GM21447 (cell line): ENCODE measurements around the gene UBE2L5.
"Not testable (repeated sequence)": the region's sequence is repeated elsewhere in the genome, so short reads cannot be mapped to it uniquely, and the experiment has no call there.

Experiments used
- ATAC-seq: cut with Tn5 transposase; IDR thresholded peaks from one replicate; pipeline ENCODE4 v1.9.1; 2021; ENCODE audit not compliant: unreplicated experiment

Gene UBE2L5

DNA sequence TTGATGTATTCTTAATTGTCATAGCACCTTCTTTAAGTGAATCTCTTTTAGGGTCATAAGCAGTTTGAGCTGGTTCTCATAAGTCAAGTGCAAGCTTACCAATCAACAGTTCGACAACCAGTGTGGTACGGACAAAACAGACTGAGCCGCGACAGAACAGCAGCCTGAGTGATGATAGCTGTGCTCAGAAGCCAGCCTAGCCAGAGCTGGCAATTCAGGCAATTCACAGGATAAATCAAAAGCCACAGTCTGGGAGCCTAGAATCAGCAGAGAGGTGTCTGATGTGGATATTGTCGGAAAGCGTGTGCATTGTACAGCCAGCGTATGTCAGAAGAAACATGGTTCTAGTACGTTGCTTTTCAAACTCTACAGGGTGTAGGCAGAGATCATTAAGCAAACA is 14.9 kb downstream of the UBE2L5 start:
- no peak for ATAC-seq

GRCh38 chr13:30438286-30438685 is 16.0 kb downstream of the UBE2L5 start:
- ATAC-seq: no peak

DNA sequence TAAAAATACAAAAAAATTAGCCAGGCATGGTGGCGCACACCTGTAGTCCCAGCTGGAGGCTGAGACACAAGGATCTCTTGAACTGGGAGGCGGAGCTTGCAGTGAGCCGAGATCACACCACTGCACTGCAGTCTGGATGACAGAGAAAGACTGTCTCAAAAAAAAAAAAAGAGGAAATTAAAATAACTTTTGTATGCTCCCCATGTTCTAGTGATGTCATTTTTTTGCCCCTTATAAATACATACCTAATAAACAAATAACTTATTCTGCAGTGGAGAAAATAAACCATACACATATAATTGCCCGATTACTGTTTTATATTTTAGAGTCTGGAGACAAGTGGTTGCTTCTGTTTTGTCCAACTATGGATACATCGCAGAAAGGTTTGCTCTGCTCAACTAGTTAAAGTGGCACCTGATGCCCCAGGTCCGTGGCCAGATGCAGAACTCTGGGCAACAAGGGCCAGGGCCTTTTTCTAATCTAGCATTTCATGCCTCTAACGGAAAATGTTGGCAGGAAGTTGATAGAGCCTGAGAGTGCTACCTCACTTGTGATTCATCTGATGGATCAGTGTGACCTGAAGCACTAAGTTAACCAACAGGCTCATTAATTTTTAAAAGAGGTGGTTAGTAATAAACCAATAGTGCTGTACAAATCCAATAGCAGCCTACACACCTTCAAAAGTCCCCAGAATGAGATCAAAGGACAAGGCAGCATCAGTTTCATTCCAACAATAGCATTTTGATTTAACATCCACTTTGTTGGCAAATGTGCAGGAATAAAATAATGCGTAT is 18.8 kb downstream of the UBE2L5 start:
- ATAC-seq: no peak

DNA sequence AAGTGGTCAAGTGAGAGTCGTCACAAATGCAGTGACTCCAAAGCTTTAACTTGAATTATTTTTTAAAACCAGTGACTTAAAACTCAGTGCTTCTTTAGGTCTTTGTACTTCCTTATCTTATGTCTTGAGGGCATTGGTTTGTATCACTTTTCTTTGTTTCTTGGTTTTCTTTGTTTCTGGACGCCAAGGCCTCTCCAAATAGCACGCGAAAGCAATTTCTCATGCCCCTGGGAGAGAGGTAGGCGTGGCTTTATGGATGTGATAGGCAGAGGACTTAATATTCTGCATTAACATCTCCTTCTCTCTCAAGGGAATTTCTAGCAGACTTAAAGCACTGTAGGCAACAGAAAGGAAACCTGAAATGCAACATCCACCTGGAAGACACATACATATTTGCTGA is 20.6 kb downstream of the UBE2L5 start:
- peak; percentile 21 for ATAC-seq

DNA sequence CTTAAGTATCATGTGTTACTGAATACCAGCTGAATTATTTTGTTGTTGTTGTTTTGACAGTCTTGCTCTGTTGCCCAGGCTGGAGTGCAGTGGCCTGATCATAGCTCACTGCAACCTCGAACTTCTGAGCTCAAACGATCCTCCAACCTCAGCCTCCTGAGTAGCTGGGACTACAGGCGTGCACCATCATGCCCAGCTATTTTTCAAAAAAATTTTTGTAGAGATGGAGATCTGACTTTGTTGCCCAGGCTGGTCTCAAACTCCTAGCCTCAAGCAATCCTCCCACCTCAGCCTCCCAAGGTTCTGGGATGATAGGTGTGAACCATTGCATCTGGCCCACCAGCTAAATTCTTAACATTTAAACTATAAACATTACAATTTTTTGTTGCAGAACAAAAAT is 21.2 kb downstream of the UBE2L5 start:
- not testable (repeated sequence) for ATAC-seq

DNA sequence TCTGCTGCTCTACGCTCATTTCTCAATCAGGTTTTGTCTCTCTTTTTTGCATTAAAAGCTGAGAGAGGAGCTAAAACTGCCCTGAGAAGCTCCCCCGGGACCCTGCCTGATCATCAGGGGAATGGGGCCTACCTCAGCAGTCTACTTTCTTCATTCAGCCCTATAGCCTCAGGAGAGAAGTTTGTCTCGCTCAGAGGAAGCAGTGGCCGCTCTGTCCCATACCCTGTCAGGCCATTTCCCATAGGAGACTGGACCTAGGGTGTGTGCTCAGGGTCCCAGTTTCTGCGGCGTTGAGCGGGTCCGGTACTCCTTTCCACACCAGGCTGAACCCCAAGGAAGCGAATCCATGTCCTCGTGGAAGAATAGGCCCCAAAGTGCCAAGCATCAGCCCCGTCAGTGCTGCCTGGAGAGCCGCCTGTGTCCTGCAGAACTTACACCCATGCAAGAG is 21.7 kb downstream of the UBE2L5 start:
- peak; percentile 49 for ATAC-seq

DNA sequence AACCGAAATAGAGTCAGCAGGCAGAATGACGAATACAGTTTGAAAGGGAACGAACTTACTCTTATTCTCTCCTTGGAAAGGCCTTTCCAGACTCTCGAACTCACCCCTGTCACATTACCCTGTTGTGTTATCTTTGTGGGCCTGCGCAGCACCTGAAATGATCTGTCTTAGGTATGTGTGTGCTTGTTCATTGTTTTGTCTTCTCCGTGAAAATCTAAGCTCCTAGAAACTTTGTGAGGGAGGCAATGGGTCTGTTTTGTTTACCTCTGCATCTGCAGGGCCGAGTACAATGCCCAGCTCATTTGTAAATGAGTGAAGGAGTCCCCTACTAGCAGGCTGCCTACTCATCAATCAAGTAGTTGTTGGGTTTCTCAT is 23.8 kb downstream of the UBE2L5 start:
- peak; percentile 4 for ATAC-seq

DNA sequence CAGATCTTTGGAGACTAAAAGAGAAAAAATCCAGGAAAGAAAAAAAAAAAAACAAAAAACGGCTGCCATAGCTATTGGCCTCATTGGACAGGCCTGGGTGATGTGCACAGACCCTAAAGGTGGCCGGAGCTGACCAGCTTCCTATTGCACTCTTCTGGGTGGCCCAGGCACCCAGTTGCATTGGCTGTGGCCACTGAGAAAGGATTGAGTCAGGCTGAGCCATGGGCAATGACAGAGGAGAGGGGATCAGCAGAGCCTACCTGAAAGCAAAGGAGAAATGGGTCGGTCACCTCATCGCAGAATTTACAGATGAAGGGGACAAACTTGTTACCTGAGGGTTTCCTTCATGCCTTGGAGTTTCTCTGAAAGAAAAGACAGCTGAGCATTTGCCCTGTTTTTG is 26.1 kb downstream of the UBE2L5 start:
- no peak for ATAC-seq

GRCh38 chr13:30450066-30450465 is 27.8 kb downstream of the UBE2L5 start:
- ATAC-seq: no peak

DNA sequence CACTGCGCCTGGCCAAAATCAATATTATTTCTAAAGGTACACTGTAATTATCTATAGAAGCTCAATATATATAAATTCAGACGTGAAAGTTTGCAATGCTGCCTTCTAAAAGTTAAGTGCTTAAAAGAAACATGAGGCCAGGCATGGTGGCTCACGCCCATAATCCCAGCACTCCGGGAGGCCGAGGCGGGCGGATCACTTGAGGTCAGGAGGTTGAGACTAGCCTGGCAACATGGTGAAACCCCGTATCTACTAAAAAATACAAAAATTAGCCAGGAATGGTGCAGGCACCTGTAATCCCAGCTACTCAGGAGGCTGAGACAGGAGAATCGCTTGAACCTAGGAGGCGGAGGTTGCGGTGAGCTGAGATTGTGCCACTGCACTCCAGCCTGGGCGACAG is 29.2 kb downstream of the UBE2L5 start:
- not testable (repeated sequence) for ATAC-seq

DNA sequence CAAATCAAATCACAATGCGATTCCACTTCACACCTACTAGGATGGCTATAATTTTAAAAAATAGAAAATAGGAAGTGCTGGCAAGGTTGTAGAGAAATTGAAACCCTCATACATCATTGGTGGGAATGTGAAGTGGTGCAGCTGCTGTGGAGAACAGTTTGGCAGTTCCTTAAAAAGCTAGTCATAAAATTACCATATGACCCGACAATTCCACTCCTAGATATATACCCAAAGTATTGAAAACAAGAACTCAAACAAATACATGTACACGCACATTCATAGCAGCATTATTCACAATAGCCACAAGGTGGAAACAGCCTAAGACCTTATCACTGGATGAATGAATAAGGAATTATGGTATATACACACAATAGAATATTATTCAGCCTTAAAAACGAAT is 31.4 kb downstream of the UBE2L5 start:
- no peak for ATAC-seq

DNA sequence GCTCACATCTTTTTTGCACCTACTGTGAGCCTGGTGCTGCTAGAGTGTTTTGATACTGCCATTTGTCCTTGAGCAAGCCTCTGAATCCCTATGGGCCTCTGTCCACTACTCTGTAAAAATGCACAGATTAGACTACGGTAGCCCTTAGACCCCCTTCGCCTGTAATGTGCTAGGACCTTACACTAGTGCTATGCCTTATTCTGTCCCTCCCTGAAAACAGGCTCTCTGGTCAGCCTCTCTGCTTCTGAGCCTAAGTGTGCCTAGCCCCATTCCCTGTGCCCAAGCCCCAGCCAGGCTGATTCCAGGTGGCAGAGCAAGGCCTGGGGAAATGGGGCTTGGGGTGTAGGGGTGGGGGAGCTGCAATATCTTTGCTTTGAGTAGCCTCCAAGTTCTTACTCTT is 32.7 kb downstream of the UBE2L5 start:
- no peak for ATAC-seq

- no peak for ATAC-seq
These were observed 34.0 kb downstream of the UBE2L5 start for GRCh38 chr13:30456290-30456689.

- no peak for ATAC-seq
These were observed 35.1 kb downstream of the UBE2L5 start for GRCh38 chr13:30457306-30457891.

DNA sequence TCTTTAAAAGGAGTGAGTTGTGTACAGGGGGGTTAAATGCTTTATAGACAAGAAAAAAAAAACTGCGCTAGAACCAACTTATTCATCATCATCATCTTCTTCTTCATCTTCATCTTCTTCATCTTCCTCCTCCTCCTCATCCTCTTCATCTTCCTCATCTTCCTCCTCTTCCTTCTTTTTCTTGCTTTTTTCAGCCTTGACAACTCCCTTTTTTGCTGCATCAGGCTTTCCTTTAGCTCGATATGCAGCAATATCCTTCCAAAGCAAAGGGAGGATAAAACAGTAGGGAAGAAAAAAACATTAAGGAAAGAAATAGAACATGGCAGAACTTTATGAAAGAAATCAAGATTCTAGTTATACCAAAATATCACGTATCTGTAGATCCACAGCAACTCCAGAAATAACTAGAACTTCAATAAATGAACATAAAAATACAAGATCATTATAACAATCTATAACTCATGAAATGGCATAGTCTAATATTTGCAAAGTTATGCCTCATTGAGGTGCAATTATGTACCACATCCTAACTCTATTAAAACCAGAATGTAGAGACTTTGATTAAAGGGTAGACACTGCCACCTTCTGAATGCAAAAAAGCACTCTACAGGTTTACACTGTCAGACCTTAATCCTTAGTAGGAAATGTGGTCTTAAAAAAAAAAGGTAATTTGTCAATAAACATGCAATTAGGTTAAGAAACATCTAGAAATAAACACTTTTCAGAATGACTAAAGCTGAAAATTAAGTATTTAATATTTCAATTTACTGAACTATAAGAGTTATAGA is 39.2 kb downstream of the UBE2L5 start:
- not testable (repeated sequence) for ATAC-seq

DNA sequence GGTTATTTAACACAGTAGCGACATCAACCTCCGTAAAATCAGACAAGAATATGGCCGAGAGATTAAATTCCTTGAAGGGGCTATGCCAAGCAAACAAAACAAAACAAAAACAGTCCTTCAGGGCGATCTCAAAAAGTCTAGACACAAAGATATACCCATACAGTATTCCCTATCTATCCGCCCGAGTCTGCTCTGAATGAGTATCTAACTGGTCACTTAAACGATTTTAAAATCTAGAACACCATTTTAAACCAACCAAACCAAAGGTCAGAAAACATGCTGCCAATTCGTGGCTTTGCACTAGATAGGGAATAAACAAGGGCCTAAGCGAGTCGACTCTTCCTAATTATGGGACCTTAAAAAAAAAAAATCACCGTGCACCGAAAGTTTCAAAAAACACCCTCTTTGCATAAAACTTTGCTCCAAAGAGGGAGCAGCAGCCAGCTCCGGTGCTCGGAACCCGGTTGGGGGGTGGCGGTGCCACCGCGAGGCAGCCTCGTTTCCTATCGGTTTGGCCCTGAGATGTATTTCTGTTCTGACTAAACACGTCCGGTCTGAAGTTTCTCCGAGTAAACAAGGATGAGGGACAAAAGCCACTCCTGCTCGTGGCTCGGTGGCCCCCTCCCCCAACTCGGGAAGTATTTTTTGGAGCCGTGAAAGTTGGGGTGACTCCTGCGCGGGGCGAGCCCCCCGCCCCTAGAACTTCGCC is 41.6 kb downstream of the UBE2L5 start:
- ATAC-seq: peak; percentile 35

GRCh38 chr13:30464496-30465342 is 42.4 kb downstream of the UBE2L5 start:
- peak; percentile 17 for ATAC-seq

DNA sequence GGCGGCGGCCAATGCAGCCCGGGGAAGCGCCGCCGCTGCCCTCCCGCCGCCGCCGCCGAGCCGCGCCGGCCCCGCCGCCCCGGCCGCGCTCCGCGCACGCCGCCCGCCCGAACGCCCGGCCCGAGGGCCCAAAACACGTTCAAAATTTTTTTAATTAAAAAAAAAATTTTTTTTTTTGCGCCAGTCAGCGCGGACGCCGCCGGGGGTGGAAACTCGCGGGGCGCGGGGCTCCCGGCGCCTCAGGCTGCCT is 43.0 kb downstream of the UBE2L5 start:
- no peak for ATAC-seq

- peak; percentile 84 for ATAC-seq
These were observed 43.5 kb downstream of the UBE2L5 start, which contains the start of gene HMGB1 for GRCh38 chr13:30465593-30466357. Gene HMGB1, minus strand, starts transcription at chr13:30465936. Its CDS starts 2,256 bp downstream, at chr13:30463680.

DNA sequence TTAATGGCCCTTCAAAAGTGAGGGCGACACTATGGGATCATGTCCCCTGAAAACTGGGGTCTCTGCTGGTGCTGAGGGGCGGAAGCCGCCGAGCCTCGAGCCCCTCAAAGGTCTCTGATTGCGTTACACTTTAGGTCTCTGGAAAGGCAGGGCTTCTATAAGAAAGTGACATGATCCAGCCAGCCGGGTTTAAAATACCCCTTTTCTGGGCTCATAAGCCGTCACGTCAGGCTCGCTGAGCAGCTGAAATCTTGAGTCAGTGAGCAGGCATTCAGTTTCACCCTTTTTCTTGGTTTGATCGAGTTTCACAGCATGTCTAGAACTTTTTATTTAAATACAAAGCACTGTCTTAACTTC is 44.0 kb downstream of the UBE2L5 start:
- ATAC-seq: no peak
